ENCODE results near the gene AIP. TPM values are rescaled to one million over a fixed set of nuclear protein-coding genes. Genes with fewer than 3 reads are reported as not detected.

Gene AIP
- polyA plus RNA-seq, 1 donor: 42.0 TPM

DNA sequence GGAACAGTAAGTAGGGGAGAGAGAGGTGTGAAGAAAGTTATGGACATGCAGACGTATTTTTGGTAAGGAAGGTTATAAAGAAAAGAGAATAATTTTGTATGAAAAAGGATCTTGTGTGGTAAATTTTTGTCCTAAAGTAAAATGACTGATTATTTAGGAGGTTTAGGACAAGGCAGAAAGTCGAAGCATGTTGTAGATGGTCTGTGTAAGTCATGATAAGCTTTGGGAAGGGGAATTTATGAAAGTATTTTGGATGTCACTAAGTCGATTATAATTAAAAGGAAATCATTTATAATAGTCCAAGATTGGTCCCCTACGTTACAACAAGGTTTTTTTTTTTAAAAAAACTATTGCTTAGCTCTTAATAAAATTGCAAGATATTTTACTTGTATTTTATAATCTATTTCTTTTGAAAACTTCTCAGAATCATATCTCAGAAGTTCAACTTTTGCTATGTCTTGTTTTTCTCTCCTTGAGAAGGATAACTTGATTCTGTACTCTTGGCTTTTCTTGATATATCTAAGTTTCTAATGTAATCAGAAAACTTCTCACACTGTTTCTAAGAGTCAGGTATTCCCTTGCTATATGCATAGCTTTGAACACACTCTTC is 51.3 kb downstream of the AIP start:
- DNase-seq (ENCODE audit: low read depth): no peak

DNA sequence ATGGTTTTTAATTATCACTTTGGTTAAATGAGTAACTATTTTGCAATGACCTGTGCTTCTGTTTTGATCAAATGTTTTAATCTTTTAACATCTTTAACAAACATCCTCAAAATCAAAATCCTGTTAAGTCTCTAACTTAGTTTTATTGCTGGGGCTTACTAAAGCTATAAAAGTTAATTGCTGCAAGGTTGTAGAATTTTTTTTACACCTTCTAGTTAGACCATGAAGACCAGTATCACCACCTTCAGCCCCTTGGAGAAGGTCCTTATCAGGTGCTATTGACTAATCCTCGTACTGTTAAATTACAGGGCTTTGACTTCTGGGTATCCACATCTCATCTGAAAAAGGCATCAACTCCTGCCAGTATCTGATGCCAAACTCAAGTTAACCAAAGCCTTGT is 52.7 kb downstream of the AIP start:
- no peak for DNase-seq (ENCODE audit: low read depth)

GRCh38 chr11:67538306-67538705 is 55.5 kb downstream of the AIP start:
- DNase-seq (ENCODE audit: low read depth): no peak

GRCh38 chr11:67538823-67539505 is 56.1 kb downstream of the AIP start:
- DNase-seq (ENCODE audit: low read depth): no peak

DNA sequence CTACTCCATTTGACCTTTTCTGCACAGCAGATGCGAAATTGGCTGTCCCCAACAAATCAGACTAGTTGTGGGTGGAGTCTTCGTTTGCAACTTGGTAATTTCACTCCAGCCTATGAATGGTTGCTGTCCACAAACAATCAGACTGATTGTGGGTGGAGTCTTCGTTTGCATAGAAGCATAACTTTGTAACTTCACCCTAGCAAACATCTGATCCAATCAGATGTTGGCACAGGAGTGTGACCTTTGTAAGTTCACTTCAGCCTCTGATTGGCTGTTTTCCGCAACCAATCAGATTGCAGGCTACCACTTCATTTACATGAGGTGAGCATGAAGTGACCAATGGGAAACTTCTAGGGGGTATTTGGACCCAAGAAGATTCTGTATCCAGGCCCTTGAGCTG is 56.7 kb downstream of the AIP start:
- no peak for DNase-seq (ENCODE audit: low read depth)

Other genes starting within 250 kb of the AIP start
- gene GRK2, start 216.6 kb upstream of the AIP start, polyA plus RNA-seq (ENCODE audit: insufficient read length): 45.9 TPM
- gene ANKRD13D, start 193.7 kb upstream of the AIP start, polyA plus RNA-seq (ENCODE audit: insufficient read length): 29.3 TPM
- gene SSH3, start 179.5 kb upstream of the AIP start, polyA plus RNA-seq (ENCODE audit: insufficient read length): 17.6 TPM
- gene POLD4, start 129.5 kb upstream of the AIP start, polyA plus RNA-seq (ENCODE audit: insufficient read length): 31.9 TPM
- gene CLCF1, start 109.4 kb upstream of the AIP start, polyA plus RNA-seq (ENCODE audit: insufficient read length): 3.6 TPM
- 8.2 TPM for gene RAD9A, start 91.0 kb upstream of the AIP start, polyA plus RNA-seq (ENCODE audit: insufficient read length)
- 123 TPM for gene PPP1CA, start 81.2 kb upstream of the AIP start, polyA plus RNA-seq (ENCODE audit: insufficient read length)
- gene TBC1D10C, start 78.9 kb upstream of the AIP start, polyA plus RNA-seq (ENCODE audit: insufficient read length): 6.6 TPM
- 73.3 TPM for gene CARNS1, start 67.3 kb upstream of the AIP start, polyA plus RNA-seq (ENCODE audit: insufficient read length)
- 32.0 TPM for gene RPS6KB2, start 54.5 kb upstream of the AIP start, polyA plus RNA-seq (ENCODE audit: insufficient read length)
- gene PTPRCAP, start 45.3 kb upstream of the AIP start, polyA plus RNA-seq (ENCODE audit: insufficient read length): 1.1 TPM
- gene CORO1B, start 39.5 kb upstream of the AIP start, polyA plus RNA-seq (ENCODE audit: insufficient read length): 26.2 TPM
- not detected for gene GPR152, start 30.3 kb upstream of the AIP start, polyA plus RNA-seq (ENCODE audit: insufficient read length)
- 1.1 TPM for gene CABP4, start 27.7 kb upstream of the AIP start, polyA plus RNA-seq (ENCODE audit: insufficient read length)
- 53.4 TPM for gene TMEM134, start 13.8 kb upstream of the AIP start, polyA plus RNA-seq (ENCODE audit: insufficient read length)
- gene PITPNM1, start 22.3 kb downstream of the AIP start, polyA plus RNA-seq (ENCODE audit: insufficient read length): 6.3 TPM
- gene CDK2AP2, start 25.1 kb downstream of the AIP start, polyA plus RNA-seq (ENCODE audit: insufficient read length): 16.2 TPM
- not detected for gene CABP2, start 40.4 kb downstream of the AIP start, polyA plus RNA-seq (ENCODE audit: insufficient read length)
- gene GSTP1, start 100.8 kb downstream of the AIP start, polyA plus RNA-seq (ENCODE audit: insufficient read length): 200 TPM
- 151 TPM for gene NDUFV1, start 123.9 kb downstream of the AIP start, polyA plus RNA-seq (ENCODE audit: insufficient read length)
- 3.7 TPM for gene NUDT8, start 146.9 kb downstream of the AIP start, polyA plus RNA-seq (ENCODE audit: insufficient read length)
- not detected for gene TBX10, start 156.7 kb downstream of the AIP start, polyA plus RNA-seq (ENCODE audit: insufficient read length)
- 0.63 TPM for gene ACY3, start 167.7 kb downstream of the AIP start, polyA plus RNA-seq (ENCODE audit: insufficient read length)
- gene ALDH3B2, start 191.6 kb downstream of the AIP start, polyA plus RNA-seq (ENCODE audit: insufficient read length): not detected